Endothelial cell of umbilical vein (primary cell): ENCODE results near the gene PSMD5. TPM values are rescaled to one million over a fixed set of nuclear protein-coding genes. Genes with fewer than 3 reads are reported as not detected.

Experiments
- BruUV-seq: library from RNA; stranded (reverse); fragments of 400-500 nt; replicated peaks from 2 replicates; lab custom pipeline; 2021; lab: Mats Ljungman, UMichigan
- CTCF ChIA-PET: fragments of 300-600, 350-600 bp; sonication (Branson Sonifier 250); formaldehyde crosslinking; loops from one replicate; lab custom pipeline; 2021; ENCODE audit warnings: antibody characterized with exemption, inconsistent platforms; lab: Charles Lee
- POLR2A ChIA-PET: fragments of 300-600, 350-600 bp; sonication (Branson Sonifier 250); formaldehyde crosslinking; loops from one replicate; lab custom pipeline; 2021; ENCODE audit warnings: antibody characterized with exemption, inconsistent platforms; lab: Charles Lee
- DNase-seq: peaks from one replicate; pipeline ENCODE4 v3.0.0-alpha.2; 2011; ENCODE audit warnings: low read depth, low spot score
- FAIRE-seq: peaks from 2 replicates; lab custom pipeline; 2011; peaks lifted over from hg19 to GRCh38; lab: Jason Lieb, UNC
- H2AFZ ChIP-seq: 2 replicates; pipeline ENCODE4 v1.6.0; 2012; ENCODE audit warnings: low read depth, low read length, control low read depth, inconsistent platforms
- H3K27ac ChIP-seq: 2 replicates; pipeline ENCODE4 v1.5.1; 2011; ENCODE audit warnings: low read depth, mild to moderate bottlenecking, control low read depth, low read length, moderate library complexity; ENCODE audit not compliant: insufficient read depth
- H3K27me3 ChIP-seq, 2 experiments: 2 replicates each; pipeline versions ENCODE4 v1.6.0 to v1.6.1; 2011; ENCODE audit warnings: low read length in 2 of 2, mixed read lengths in 1 of 2; ENCODE audit not compliant: control insufficient read depth in 2 of 2, insufficient read depth in 2 of 2
- H3K36me3 ChIP-seq, 2 experiments: 2 replicates in 1 of 2; 3 replicates in 1 of 2; pipeline ENCODE4 v1.5.1; 2011; ENCODE audit warnings: low read length in 2 of 2, mild to moderate bottlenecking in 1 of 2, moderate library complexity in 1 of 2; ENCODE audit not compliant: control insufficient read depth in 2 of 2, insufficient read depth in 2 of 2; ENCODE audit errors: extremely low read depth in 1 of 2
- H3K4me1 ChIP-seq: 3 replicates; pipeline ENCODE4 v1.5.1; 2011; ENCODE audit warnings: mild to moderate bottlenecking, low read length; ENCODE audit not compliant: control insufficient read depth, insufficient read depth; ENCODE audit errors: extremely low read depth
- H3K4me2 ChIP-seq: 2 replicates; pipeline ENCODE4 v1.6.1; 2011; ENCODE audit warnings: low read length, control low read depth, mixed read lengths; ENCODE audit not compliant: insufficient read depth
- H3K4me3 ChIP-seq, 3 experiments: fragments of 200-600 bp in 1 of 3; sonication (generic), shearing (Covaris generic) in 1 of 3; replicated peaks in 1 of 3; 2 replicates each; pipeline ENCODE4 v1.5.1; 2011 to 2016; ENCODE audit warnings: control low read depth in 3 of 3, low read length in 3 of 3, mild to moderate bottlenecking in 2 of 3, inconsistent platforms in 1 of 3, low read depth in 1 of 3, moderate library complexity in 1 of 3; ENCODE audit not compliant: insufficient read depth in 1 of 3
- H3K79me2 ChIP-seq: 2 replicates; pipeline ENCODE4 v1.6.0; 2012; ENCODE audit warnings: low read length, inconsistent platforms; ENCODE audit not compliant: control insufficient read depth, insufficient read depth
- H3K9ac ChIP-seq: replicated peaks from 2 replicates; pipeline ENCODE3; 2011; ENCODE audit warnings: low read length, control low read depth; ENCODE audit not compliant: insufficient read depth; ENCODE audit errors: extremely low read depth
- H3K9me1 ChIP-seq: replicated peaks from 3 replicates; pipeline ENCODE4 v1.6.0; 2011; ENCODE audit warnings: mild to moderate bottlenecking, low read length; ENCODE audit not compliant: control insufficient read depth, insufficient read depth; ENCODE audit errors: extremely low read depth
- H3K9me3 ChIP-seq: replicated peaks from 2 replicates; pipeline ENCODE4 v1.5.1; 2012; ENCODE audit warnings: low read length, inconsistent platforms; ENCODE audit not compliant: control insufficient read depth, insufficient read depth
- H4K20me1 ChIP-seq: replicated peaks from 2 replicates; pipeline ENCODE3; 2011; ENCODE audit warnings: mild to moderate bottlenecking, low read length; ENCODE audit not compliant: control insufficient read depth, insufficient read depth; ENCODE audit errors: extremely low read depth
- CTCF ChIP-seq, 2 donors: IDR thresholded peaks; 1 replicate in 1 of 2; 2 replicates in 1 of 2; pipeline ENCODE4 v1.5.1; 2011; ENCODE audit warnings: low read length in 2 of 2, mild to moderate bottlenecking in 2 of 2, moderate library complexity in 2 of 2, control low read depth in 1 of 2, inconsistent platforms in 1 of 2, low read depth in 1 of 2; ENCODE audit not compliant: insufficient read depth in 1 of 2; ENCODE audit errors: extremely low read depth in 1 of 2
- EZH2 ChIP-seq: IDR thresholded peaks from 2 replicates; pipeline ENCODE4 v1.6.1; 2012; ENCODE audit warnings: borderline replicate concordance, low read depth, mild to moderate bottlenecking, moderate library complexity, low read length, inconsistent platforms; ENCODE audit not compliant: severe bottlenecking
- FOS ChIP-seq: IDR thresholded peaks from 2 replicates; pipeline ENCODE4 v1.6.1; 2011; ENCODE audit warnings: mild to moderate bottlenecking, low read length, moderate library complexity, borderline replicate concordance; ENCODE audit not compliant: insufficient read depth
- GATA2 ChIP-seq: IDR thresholded peaks from 2 replicates; pipeline ENCODE4 v1.7.0; 2011; ENCODE audit warnings: low read depth, mild to moderate bottlenecking, moderate library complexity, mixed read lengths, low read length; ENCODE audit not compliant: insufficient read length, insufficient read depth
- JUN ChIP-seq: IDR thresholded peaks from 2 replicates; pipeline ENCODE4 v1.6.1; 2011; ENCODE audit warnings: borderline replicate concordance, low read depth; ENCODE audit not compliant: insufficient read length, insufficient read depth
- MAX ChIP-seq: IDR thresholded peaks from 2 replicates; pipeline ENCODE4 v1.6.1; 2011; ENCODE audit not compliant: insufficient read depth, insufficient read length
- MYC ChIP-seq: IDR thresholded peaks from one replicate; pipeline ENCODE4 v1.6.1; 2011; ENCODE audit warnings: mild to moderate bottlenecking, low read depth, low read length
- POLR2A ChIP-seq: IDR thresholded peaks from 2 replicates; pipeline ENCODE4 v1.6.1; 2012; ENCODE audit warnings: low read depth, mild to moderate bottlenecking, control low read depth, low read length
- POLR2AphosphoS5 ChIP-seq: IDR thresholded peaks from 2 replicates; pipeline ENCODE4 v1.6.1; 2012; ENCODE audit warnings: low read depth, mild to moderate bottlenecking, control low read depth, low read length, moderate library complexity; ENCODE audit not compliant: insufficient read depth
- dilution Hi-C: fragments of 300-500 bp; cut with MboI; formaldehyde crosslinking; loops from one replicate; pipeline ENCODE4 v1.15.0; 2019; ENCODE audit warnings: low sequenced_read_pairs; ENCODE audit not compliant: extremely low pct_ligation_motif_present
- intact Hi-C: fragments of 100-400 bp; cut with micrococcal nuclease; formaldehyde crosslinking; loops from one replicate; pipeline ENCODE4 v1.10.0; 2022
- polyA plus RNA-seq, 4 experiments: library from polyadenylated mRNA; depleted of rRNA in 3 of 4; stranded (reverse) in 3 of 4; unstranded in 1 of 4; fragments of >200 nt; gene quantifications; 2 replicates each; pipeline versions ENCODE4 v1.2.1 to v1.2.3, GENCODE V29; 2011 to 2012; ENCODE audit warnings: missing spikeins in 1 of 4
- total RNA-seq: library from RNA; stranded (reverse); gene quantifications from 2 replicates; pipeline ENCODE4 v1.2.3, GENCODE V29; 2021

Gene PSMD5
- total and polyA plus RNA-seq, 2 donors (not counting 3 experiments of a cell fraction or from before 2014, with no cell fraction given) = 20.4 to 70.2 TPM

- H4K20me1 ChIP-seq = no peaks in the 10 kb centered on the region
- no peak overlapping the region for H3K9ac ChIP-seq
- H3K4me2 ChIP-seq = no peak overlapping the region
- no peak for DNase-seq
- FAIRE-seq = peak; percentile 31
- ChIA-PET CTCF (interaction anchor here (0.8 to 1.5 kb wide), 5 partner anchors 21 to 108 kb away, joined by 3 to 4 read pairs (median 3); no protein-coding TSS in a partner anchor), POLR2A (no interaction called here)
- BruUV-seq = no TSS peak
- dilution Hi-C loops (no loop called here), intact Hi-C loops (no loop called here)
- TF ChIP-seq EZH2 = no peak
- TF ChIP-seq POLR2A = no peak
- no peak for TF ChIP-seq CTCF (IDR thresholded peaks at IDR 0.05; ENCODE audit: extremely low read depth in 1 of 2, insufficient read depth in 1 of 2, low read depth in 1 of 2, low read length in 2 of 2)
- TF ChIP-seq POLR2AphosphoS5 = no peak
- no peak for TF ChIP-seq MAX
- no peak for TF ChIP-seq FOS
- TF ChIP-seq GATA2 = no peak
- no peak for TF ChIP-seq JUN
- no peak for TF ChIP-seq MYC
- H3K4me3 ChIP-seq = no peak overlapping the region
- H3K27me3 ChIP-seq = no peaks in the 10 kb centered on the region
- no peaks in the 10 kb centered on the region for H3K9me1 ChIP-seq
- H3K27ac ChIP-seq = no peak overlapping the region
- no peaks in the 10 kb centered on the region for H3K9me3 ChIP-seq
- H2AFZ ChIP-seq = no peak overlapping the region
- H3K4me1 ChIP-seq = peaks cover 39% of the 10 kb centered on the region
- peaks cover 20% of the 10 kb centered on the region for H3K79me2 ChIP-seq
- H3K36me3 ChIP-seq = peaks cover 6 to 10% of the 10 kb centered on the region in 2 experiments
Measured at GRCh38 chr9:120873512-120873911, 30.8 kb upstream of the PSMD5 start.
